GM04504 (cell line): ENCODE data around the gene TBX6.
A peak's percentile ranks its signal among the peaks of the same experiment; 100 is the strongest.

Experiments
- DNase-seq: peaks from one replicate; pipeline ENCODE4 v3.0.0-alpha.2; 2012; ENCODE audit warnings: low read depth

TBX6 gene

DNA sequence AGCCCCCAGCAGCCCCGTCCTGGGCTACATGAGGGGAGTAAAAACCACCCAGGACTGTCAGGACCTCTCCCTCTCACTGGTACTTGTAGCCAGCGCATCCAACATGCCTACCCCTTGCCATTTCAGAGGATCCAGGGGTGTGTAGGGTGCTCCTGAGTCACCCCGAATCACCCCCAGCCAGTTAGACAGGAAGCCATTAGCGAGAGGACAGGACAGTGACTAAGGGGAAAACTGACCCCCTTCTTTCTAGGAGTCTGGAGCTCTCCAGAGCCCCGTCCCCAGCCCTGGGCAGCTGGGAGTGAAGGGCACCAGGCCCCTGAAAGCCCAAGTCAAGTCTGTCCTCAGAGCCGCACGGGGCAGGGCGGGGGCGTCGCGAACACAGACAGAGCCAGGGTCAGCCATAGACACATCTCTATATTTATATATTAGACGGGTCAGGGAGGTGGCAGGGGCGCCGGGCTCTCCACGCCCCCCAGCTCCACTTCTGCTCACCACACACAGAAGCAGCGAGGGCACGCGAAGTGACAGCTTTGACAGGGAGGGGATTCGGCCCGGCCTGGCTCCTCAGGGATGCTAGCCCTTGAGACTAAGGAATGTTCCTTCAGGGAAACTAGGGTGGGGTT lies 22.1 kb upstream of the TBX6 start:
- DNase-seq = no peak

DNA sequence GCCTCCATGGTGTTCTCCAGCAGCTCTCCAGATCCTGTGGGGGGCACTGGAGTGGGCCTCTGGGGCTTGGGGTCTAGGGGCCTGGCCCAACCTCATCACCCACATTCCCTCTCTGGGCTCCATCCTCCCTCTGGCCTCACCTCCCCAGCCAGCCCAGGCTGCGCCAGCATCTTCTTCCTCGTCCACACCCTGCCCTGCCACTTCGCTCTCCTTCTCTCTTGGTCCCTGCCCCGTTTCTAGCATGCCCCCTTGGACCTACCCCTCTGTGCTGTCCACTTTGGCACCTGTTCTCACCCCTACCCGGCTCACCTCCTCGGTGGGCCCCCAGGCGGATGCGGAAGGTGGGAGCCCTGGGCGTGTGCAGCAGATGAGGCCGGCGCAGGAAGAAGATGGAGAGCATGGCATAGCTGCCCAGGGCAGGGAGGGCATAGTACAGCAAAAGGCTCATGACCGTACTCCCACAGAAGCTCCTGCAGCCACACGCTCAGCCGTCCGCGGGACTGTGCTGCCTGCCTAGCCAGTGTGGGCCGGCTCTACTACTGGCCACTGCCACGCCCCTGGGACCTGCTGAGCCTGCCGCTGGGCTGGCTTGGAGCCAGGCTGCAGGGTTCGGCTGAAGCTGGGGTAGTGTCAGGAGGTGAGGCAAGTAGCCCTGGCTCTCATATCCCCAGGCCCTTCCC lies 21.4 kb upstream of the TBX6 start, which contains the start of gene GDPD3:
Gene GDPD3, minus strand, starts transcription at position 507 of the 680 bp plus-strand sequence. Its CDS starts 59 bp downstream, at position 448.
- DNase-seq = no peak

DNA sequence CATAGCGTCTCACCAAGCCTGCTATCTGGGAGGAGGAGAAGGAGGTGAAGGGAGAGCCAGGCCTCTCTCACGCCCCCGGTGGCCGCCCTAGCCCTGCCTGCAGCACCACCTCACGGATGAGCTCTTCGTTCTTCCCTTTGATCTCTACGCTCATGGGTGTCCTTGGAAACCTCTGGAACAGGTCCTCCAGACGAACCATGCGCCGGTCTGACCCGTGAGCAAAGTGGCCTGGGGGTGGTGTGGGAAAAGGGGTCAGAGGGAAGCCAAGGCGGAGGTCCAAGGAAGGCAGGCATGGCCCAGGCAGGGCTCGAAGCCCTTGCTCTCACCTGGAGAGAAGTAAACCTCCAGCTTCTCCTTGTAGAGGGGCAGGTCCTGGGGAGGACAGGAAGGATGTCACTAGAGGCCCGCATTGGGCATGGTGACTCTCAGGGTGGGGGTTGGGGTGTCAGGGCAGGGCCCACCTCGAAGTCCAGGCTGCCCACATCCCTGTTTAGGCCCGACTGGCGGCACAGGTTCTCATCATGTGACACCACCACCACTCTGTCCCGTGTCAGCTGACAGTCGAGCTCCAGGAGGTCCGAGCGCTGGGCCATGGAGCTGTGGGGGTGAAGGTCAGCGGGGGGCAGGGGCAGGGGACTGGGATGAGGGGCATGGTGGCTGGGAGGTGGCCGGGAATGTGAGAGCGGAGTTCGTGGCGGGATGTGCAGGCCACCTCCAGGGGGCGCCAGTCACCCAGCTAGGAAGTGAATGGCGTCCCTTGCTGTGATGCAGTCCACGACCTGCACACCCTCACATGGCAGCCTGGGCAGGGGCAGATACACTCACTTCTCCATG lies 20.7 kb upstream of the TBX6 start:
- no peak for DNase-seq

DNA sequence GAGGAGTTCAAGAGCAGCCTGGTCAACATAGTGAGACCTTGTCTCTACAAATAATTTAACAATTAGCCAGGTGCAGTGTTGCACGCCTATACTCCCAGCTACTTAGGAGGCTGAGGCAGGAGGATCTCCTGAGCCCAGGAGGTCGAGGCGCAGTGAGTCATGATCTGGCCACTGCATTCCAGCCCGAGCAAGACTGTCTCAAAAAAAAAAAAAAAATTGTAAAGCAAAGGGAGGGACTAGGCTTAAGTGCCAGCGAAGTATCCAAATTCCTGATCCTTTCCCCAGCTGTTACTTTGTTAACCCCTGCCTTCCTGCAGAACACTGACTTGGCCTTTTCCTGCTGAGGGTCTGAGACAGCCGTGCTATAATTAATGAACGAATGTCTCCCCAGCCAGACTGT lies 18.9 kb upstream of the TBX6 start:
- DNase-seq = no peak

DNA sequence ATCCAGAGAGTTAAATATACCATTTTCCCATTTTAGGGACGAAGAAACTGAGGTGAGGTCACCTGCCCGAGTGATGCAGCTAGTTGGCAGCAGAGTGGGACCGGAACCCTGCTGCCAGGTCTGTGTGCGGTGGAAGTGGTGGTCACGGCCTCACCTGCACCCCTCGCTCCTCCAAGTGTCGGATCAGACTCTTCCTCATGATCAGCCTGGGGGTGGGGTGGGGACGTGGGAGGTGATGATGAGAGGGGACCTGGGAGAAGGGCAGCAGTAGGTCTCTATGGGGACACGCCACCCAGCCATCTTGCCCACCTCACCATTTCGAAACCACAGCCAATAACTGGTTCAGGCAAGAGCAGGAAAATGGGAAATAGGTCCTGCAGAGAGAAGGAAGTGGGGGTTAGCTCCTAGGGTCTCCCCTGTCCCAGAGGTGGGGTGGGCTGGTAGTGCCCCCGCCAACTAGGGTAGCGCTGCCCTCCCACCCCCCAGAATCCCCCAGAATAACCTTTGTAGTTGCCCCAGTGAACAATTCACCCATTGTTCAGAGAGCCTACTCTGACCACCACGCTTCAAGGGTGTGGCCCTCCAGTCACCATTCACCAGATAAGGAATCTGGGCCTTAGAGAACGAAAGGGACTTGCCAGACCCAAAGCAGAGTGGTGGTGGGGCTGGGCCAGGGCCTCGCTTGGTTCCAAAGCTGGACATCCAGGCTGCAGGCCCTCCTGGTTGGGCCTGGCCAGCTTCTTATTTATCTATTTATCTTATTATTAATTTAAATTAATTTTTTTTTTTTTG lies 16.5 kb upstream of the TBX6 start:
- DNase-seq = no peak

DNA sequence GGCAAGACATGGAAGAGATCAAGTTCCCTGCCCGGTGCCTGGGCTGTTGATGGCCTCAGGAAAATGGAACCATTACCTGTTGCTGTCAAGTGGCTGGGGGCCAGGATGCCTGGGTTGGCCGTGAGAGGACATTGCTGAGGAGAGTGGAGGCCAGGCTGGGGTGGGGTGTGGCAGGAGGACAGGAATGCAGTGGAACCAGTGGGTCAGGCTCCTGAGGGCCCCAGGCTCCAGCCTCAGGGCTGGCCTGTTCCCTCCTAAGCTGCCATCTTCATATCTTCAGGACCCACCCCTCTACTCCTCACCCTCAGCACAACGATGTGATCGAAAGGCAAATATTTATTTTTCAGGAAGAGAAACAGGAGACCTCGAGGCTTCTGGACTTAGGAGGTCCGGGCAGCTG lies 12.8 kb upstream of the TBX6 start:
- DNase-seq = no peak

DNA sequence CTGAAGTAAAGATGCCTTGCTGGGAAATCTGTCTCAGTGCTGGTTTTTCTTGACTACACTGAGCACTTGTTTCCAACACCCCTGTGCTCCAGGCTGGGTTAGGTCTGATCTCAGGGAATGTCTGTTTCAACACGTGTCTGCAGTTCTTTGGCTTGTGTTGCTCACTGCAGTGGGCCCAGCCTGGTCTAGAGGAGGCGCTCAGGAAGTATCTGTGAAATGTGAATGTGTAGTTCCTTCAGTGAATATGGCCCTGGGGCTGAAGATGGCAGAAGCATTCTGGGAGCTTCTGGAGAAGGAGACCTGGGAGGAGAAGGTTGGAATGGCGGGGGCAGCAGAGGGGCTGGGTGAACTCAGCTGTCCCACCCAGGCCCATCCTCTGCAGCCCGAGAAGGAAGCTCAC lies 12.4 kb upstream of the TBX6 start:
- DNase-seq = no peak

DNA sequence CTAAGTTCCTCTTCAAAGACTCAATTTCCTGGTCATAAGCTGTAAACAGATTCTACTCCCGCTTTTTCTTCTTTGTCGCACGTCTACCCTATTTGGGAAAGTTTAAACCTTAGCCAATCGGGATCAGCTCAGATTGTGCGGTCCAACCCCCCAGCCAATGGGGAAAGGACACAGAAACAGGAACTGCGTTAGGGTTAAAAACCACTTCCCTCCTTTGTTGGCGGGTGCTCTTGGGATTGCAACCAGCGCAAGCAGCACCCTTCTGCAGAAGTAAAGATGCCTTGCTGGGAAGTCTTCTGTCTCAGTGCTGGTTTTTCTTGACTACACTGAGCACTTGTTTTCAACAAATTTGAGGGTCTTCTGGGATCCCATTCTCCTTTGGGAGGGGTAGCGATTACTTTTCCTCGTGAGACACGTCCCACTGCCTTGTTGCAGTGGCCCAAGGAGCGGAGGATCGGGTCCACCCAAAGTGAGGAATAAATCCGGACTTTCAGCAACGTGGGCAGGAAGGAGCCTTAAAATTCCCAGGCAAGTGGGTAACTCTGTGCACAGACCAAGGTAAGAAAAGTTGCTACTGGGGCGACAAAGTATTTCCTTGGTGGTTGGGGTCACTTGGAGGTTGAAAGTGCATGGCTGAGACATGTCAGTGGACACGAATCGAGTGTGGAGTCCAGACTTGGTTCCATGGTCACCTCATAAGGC lies 5.3 kb upstream of the TBX6 start:
- DNase-seq = no peak

DNA sequence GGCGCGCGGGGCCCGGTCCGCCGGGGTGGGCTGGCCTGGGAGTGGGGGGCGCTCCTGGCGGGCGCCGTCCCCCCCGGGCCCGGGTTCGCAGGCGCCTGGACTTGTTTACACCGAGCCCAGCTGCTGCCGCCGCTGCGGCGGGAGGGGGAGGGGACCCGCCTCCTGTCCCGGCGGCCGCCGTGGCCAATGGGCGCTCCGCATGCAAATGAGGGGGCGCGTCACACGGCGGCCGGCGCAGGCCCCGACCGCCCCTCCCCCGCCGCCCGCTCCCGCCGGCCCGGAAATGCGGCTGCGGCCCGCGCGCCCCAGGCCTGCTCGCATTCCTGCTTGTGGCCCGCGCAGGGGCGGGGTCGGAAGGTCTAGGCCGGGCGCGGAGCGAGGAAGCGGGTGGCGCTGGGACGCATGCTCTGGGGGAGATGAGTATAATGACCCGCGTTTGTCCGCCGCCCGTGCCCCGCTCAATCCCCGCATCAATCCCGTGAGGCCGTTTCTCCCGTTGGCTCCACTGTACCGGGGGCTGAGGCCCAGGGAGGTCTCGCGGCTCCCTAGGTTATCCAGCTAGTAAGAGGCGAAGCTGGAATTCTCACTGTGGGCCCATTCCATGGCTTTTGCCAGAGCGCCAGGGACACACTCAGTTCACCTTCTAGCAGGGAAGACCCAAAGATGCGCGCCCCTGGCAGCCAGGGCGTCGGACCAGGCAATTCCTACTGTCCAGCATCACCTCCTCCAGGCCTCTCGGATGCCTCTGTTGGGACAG lies 4.6 kb upstream of the TBX6 start, which contains the start of gene YPEL3:
Gene YPEL3, minus strand, starts transcription at position 109 of the 757 bp plus-strand sequence. CDS start 731 bp downstream, outside the sequence.
- peak; percentile 74 for DNase-seq

DNA sequence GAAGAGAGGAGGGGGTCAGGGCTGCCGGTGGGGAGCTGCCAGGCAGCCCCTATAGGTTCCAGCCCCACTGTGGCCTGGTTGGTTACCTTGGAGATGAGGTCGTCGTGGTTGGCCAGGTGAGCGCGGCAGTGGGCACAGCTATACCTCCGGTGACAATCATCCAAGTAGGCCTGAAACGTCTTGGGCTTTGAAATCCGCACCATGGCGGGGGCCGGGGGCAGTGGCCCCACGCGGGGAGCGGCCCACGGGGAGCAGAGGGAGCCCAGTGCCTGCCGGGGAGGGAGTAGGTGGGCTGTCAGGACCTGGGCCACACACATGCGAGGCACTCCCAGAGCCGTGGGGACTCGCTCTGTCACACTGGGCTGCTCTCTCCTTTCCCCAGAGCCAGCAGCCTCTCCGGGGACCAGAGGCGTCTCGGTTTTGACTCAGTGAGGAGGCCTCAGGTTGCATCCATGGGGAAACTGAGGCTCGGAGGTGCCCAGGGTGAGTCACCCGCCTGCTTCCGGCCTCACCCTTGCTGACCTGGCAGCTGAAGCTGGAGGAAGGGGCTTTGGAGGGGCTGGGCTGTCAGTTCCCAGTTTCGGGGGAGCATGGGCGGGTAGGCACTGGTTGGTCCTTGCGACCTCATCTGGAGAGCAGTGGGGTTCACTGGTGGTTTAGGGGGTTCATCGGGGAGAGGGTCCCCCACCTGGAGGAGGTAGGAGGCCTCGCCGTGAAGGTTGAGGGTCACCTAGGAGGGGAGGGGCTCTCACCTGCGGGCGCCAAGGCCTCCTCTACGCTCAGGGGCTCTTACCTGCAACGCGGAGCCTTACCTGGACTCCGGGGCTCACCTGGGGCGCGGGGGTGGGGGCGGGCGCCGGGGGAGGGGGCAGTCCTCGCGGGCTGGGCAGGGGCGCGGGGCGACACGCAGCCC lies 3.7 kb upstream of the TBX6 start:
- no peak for DNase-seq

DNA sequence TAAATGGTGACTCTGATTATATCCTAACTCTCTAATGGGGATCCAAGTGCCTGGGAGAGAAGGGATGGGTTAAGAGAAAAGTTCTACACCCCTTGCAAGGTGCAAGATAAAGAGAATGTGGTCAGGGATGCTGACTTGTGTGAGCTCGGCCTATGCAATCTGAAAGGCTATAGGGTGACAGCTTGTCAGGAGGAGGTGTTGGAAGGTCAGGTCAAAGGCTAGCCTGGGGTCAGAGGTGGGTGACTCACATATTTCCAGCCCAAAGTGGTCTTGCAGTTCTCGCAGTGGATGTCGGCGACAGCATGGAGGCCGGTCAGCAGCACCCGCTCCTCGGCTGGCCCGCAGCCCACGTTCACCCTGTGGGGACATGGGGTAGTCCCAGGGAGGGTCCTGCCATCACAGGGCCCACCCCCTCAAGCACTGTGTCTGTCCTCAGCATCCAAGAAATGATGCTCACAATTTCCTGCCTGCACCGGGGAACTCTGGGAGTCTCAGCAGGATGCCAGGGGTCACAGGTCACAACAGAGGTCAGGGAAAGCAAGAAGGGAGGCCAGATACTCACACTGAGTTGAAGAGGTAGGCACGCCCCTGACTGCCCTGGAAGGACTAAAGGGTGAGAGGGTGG lies 2.9 kb upstream of the TBX6 start:
- no peak for DNase-seq

DNA sequence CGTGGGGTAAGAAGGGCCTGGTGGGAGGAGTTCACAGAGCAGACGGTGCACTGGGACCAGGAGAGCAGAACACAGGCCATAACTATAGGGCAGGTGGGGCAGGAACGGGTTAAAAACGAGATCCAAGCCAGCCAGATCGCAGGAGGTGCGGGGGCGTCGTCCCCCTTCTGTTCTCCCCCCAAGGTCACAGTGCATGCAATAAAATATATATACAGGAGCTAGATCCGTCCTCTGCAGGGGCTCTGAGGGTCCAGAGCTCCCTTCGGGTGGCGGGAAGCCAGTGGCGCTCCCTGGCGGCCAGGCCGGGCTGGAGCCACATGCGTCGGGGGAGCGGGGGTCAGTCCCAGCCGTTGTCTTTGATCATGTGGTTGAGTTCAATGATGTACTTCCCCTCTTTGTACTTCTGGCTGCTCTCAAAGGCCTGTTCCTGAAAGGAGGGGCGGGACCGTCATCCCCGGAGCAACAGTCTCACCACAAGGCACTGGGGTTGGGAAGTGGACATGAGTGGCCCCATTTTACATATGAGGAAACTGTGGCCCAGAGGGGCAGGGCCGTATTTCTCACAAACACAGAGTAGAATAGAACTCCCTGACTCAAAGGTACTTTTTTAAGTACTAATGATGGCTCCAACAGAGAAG lies 768 bp upstream of the TBX6 start:
- no peak for DNase-seq

DNA sequence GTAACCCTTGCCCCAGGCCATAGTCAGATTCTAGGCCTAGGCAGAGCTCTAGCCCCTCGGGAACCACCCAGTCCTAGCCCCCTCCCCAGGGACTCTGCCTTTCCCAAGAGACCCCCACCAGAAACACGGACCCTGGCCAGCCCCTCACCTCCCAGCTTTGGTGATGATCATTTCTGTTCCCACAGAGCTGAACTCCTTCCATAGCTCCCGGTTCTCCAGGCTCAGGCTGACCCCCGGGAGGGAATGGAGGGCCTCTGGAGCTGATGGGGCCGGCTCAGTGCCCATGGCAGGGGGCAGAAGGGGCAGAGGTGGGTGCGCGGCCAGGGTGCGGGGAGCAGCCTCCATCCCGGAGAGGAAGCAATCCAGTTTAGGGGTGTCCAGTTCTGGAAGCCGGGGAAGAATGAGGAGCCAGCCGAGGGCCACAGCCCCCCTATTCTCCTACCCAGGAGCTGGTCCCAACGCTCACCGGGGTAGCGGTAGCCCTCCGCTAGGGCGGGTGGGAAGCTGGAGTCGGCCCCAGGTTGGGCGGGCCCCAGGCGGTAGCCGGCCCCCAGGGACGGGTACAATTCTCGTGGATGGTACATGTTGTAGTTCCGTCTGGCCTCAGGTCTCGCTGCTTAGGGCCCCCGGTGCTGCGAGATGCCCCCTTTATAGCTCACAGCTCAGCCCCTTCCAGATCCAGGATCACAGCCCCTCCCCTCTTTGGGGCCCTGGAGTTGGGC lies 953 bp downstream of the TBX6 start:
- no peak for DNase-seq

DNA sequence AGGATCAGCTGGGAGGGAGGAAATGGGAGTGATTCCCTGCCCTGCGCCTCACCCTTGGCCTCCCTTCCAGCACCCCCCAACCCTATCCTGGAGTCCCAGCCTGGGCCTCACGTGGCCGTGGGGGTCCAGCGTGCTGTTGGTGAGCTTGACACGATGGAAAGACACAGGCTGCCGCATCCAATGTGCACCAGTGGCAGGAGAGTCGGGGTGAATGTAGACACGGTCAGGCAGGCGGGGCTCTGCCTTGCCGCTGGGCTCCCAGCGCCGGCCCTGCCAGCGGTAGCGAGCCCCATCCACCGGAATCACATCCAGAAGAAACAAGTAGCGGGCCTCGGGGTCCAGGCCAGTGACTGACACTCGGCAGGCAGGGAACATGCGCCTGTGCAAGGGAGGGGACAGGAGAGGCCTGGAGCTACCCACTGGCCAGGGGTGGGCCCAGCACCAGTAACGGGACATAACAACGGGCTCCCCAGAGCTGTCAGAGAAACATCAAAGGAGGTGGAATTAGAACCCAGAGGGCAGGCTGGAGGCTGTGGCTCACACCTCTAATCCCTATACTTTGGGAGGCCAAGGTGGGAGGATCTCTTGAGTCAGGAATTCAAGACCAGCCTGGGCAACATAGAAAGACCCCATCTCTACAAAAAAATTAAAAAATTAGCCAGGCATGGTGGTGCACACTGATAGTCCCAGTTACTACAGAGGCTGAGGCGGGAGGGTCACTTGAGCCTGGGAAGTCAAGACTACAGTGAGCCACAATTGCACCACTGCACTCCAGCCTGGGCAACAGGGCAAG lies 2.7 kb downstream of the TBX6 start:
- no peak for DNase-seq

DNA sequence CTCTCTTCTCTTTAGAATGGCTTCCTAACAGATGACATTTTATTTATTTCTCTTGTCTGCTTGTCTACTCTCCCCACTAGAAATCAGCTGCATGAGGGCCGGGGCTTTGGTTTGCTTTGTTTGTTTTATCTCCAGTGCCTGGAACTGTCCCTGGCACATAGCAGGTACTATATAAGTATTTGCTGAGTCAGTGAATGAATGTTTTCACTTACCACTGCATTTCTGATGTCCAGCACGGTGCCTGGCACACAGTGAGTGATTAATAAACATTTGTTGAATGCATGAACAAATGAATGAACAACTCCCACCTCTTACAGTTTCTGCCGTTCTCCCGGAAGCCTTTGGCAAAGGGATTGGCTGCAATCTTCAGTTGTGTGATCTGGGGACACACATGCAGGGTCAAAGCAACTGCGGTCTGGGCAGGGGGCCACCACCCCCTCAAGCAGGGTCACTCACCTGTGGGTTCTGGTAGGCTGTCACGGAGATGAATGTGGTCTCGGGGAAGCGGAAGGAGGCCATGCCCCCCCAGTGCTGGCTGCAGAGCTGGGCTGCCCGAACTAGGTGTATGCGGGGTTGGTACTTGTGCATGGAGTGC lies 3.4 kb downstream of the TBX6 start:
- DNase-seq = no peak

DNA sequence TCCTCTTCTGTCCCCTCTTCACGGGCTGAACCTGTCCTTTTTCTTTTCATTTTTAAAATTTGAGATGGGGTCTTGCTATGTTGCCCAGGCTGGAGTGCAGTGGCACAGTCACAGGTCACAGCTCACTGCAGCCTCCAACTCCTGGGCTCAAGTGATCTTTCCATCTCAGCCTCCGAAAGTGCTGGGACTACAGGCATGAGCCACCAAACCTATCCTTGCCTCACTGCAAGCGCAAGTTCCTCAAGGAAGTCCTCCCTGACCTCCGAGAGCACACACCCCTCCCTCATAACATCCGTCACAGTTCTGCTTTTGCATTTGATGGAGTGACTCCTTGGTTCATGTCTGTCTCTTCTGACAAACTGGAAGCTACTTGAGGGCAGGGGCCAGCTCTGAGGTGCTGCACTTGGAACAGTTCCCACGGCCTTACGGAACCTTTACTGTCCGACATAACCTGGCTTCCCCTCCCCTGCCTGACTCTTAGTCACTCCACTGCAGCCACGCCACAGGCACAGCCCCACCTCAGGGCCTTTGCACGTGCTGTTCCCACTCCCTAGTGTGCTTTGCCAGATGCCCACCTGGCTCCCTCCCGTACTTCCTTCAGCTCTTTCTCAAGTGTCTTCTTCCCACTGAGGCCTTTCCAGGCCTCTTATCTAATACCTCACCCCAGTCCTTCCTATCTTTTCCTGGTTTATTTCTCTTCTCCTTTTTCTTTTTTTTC lies 4.4 kb downstream of the TBX6 start:
- no peak for DNase-seq
